Measurements from ENCODE around the gene USP54.

- TF ChIP-seq CTCF (CRISPR knock-in tag; IDR thresholded peaks at IDR 0.05) (no peak), PRPF4 (IDR thresholded peaks at IDR 0.05; ENCODE audit: low read depth, low read length, poor library complexity, severe bottlenecking) (no peak), ARNT2 (CRISPR knock-in tag; IDR thresholded peaks at IDR 0.05; ENCODE audit: low read depth) (no peak), EZH2 (conservative IDR thresholded peaks at IDR 0.05; ENCODE audit: low read depth, low read length) (no peak), MAX (IDR thresholded peaks at IDR 0.05) (no peak)
These were observed 112.5 kb downstream of the USP54 start for GRCh38 chr10:73478636-73479035.
